Stimulated activated CD4-positive, alpha-beta T cell treated with anti-CD3 and anti-CD28 coated beads, Interleukin-4, amount 100 ng/mL, for 1 hour (primary cell): Measurements from ENCODE around the gene HELLS.
"Not testable (repeated sequence)": the region's sequence is repeated elsewhere in the genome, so short reads cannot be mapped to it uniquely, and the experiment has no call there.

ENCODE experiments used
- DNase-seq: peaks from one replicate; pipeline ENCODE4 v3.0.0-alpha.2; 2020

The HELLS gene

DNA sequence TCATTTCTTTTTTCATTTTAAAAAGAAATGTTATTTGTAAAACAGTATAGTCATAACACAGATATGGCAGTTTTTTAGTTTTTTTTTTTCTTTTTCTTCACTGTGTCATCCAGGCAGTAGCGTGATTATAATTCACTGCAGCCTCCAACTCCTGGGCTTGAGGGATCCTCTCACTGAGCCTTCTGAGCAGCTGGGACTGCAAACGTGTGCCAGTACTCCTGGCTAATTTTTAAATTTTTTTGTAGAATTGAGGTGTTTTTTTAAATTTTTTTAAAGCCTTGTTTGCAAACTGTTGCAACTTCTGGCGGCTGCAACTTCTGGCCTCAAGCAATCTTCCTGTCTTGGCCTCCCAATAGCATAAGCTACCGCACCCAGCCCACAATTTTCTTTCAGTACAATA lies 63.0 kb downstream of the HELLS start:
- DNase-seq: no peak

DNA sequence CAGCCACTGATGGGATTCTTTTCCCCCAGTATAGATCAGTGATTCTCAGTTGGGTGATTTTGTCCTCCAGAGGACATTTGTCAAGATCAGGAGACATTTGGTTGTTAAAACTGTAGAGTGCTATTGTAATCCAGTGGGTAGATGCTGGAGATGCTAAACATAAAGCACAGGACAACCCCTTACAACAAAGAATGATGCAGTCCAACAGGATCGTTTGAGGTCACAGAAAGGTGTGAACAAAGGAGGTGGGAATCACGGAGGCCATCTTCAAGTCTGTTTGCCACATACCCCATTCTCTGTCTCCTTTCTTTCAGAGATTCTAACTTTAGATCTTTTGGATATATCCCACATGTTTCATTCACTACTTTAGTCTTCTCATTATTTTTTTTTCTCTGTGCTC lies 69.0 kb downstream of the HELLS start:
- DNase-seq: no peak

DNA sequence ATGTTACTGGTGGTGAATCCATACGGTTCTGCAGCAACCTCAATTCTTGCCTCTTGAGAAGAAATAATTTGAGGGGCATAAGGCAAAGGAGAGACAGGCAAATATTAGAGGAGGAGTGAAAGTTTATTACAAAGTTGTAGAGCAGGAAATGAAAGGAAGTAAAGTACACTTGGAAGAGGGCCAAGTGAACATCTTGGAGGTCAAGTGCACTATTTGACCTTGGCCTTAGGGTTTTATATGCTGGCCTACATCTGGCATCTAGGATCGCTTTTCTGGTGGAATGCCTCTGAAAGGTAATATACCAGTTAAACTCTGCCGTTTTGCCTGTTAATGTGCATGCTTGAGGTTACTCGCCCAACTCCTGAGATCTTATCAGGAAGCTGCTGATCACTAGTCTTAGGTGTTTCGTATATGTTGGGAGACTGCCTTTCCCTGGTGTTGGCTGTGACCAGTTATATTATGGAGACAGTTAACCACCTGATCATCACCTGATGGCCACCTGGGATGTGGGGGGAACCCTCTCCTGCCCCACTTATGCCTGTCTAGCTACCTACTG lies 71.9 kb downstream of the HELLS start:
- no peak for DNase-seq

DNA sequence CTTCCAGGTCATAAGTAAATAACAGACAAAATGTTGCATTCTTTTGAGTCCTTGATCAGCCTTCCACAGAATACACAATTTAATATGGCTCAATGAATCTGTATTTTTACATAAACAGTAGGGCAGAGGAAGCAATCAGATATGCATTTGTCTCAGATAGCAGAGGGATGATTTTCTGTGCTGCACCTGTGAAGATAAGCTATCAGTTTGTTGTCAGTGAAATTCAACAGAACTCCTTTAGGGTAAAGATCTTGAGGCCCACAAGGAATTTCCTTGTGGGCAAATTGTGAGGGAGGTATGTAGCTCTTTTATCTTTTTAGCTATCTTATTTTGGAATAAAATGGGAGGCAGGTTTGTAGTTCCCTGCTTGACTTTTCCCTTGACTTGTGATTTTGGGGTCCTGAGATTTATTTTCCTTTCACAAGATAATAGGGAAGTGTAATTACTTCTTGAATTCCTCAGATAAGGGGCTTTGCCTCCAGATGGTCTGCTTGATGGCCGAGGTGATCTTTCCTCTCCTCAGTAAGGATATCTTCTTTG lies 77.1 kb downstream of the HELLS start:
- no peak for DNase-seq

DNA sequence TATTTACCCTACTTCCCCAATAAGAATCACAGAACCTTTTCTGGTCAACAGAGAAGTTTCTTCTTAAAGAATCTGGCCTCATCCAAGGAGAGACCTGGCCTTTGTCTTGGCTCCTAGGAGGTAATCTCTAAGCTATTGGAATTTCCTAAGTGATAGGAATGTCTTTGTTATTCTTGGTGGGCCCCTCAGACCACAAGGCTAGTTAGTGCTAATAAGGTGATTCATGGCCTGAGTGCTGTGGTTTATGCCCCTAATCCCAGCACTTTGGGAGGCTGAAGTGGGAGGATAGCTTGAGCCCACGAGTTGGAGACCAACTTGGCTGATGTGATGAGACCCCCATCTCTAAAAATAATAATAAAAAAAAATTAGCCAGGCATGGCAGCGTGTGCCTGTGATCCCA lies 78.0 kb downstream of the HELLS start:
- DNase-seq: no peak

DNA sequence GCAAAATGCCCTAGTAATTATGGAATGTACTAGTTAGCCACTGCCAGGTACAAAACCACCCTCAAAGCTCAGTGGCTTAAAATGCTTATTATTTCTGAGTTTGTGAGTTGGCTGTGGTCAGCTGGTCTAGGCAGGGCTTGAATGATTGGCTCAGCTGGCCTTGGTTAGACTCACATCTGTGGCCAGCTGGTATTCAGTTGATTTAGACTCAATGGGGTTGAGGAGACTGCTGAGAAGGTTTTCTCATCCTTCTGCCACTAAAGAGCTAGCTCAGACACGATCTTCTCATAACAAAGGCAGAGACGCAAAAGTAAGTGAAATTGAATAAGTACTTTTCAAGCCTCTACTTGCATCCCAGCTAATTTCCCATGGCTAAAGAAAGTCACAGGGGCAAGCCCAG lies 80.9 kb downstream of the HELLS start:
- DNase-seq: no peak

DNA sequence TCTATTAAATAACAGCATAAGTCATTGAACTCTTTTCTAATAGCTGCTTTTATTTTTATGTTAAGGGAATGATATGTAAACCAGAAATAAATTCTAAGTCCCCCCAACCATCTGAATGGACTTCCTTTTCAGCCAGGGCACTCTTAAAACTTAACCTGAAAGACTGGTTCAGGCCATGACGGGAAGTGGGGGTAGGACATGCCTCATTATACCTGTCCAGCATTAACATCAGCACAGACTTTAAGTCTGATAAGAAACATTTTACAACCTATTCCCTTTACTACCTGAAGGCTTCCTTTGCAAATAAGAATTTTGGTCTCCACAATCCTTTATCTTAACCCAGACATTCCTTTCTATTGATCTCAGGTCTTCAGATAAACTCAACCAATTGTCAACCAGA lies 81.9 kb downstream of the HELLS start:
- DNase-seq: no peak

DNA sequence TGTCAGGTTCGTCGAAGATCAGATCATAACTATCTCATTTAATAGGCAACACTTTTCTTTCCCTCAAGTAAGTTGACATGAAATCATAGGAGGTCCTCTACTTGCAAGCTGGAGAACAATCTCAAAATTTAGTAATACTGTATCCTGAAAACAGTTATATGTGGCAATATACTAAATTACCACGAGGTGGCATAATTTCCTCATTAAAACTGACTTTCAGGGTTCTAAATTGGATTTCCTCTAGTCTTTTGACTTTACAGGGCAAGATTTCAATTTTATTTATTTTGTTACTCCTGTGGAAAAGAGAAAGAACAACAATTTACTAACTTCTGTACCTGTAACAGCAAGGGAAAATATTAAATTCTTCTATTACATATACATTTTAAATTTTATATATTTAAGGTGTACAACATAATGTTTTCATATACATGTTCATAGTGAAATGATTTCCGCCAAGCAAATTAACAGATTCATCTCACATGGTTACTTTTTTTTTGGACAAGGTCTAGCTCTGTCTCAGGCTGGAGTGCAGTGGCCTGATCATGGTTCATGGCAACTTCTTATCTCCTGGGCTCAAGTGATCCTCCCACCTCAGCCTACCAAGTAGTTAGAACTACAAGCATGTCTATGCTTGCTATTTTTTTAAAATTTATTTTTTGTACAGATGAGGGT lies 84.6 kb downstream of the HELLS start:
- DNase-seq: no peak

DNA sequence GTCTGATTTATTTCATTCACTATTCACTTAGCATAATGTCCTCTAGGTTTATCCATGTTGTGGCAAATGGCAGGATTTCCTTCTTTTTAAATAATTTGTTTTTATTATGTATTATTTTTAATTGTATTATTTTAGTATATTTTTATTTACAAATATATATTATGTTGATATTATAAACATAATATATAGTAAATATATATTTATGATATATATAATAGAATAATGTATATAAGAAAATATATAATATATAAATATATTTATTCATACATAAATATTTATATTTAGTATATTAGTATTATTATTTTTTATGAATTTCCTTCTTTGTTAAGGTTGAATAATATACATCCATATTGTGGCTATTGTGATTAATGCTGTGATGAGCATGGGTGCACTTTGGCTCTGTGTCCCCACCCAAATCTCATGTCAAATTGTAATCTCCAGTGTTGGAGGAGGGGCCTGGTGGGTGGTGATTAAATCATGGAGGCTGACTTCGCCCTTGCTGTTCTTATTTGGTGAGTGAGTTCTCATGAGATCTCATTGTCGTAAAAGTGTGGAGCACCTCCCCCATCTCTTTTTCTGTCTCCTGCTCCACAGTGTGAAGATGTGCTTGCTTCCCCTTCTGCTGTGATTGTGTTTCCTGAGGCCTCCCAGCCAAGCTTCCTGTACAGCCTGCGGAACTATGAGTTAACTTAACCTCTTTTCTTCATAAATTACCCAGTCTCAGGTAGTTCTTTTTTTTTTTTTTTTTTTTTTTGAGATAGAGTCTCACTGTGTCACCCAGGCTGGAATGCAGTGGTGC lies 85.7 kb downstream of the HELLS start:
- no peak for DNase-seq

DNA sequence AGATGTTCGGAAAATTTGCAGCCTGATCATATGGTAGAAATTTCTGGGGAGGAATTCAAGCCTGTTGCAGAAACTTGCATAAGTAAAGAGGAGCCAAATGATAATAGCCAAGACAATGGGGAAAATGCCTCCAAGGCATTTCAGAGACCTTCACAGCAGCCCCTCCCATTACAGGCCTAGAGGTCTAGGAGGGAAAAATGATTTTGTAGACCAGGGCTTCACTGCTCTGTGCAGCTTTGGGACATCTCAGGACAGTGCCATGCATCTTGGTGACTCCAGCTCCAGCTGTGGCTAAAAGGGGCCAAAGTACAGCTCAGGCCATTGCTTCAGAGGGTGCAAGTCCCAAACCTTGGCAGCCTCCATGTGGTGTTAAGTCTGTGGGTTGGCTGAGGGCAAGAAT lies 87.4 kb downstream of the HELLS start:
- DNase-seq: no peak

DNA sequence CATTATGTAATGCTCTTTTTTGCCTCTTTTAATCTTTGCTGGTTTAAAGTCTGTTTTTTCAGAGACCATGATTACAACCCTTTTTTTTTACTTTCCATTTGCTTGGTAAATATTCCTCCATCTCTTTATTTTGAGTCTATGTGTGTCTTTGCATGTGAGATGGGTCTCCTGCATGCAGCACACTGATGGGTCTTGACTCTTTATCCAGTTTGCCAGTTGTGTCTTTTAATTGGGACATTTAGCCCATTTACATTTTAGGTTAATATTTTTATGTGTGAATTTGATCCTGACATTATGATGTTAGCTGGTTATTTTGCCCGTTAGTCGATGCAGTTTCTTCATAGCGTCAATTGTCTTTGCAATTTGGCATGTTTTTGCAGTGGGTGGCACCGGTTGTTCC lies 92.5 kb downstream of the HELLS start:
- DNase-seq: not testable (repeated sequence)

DNA sequence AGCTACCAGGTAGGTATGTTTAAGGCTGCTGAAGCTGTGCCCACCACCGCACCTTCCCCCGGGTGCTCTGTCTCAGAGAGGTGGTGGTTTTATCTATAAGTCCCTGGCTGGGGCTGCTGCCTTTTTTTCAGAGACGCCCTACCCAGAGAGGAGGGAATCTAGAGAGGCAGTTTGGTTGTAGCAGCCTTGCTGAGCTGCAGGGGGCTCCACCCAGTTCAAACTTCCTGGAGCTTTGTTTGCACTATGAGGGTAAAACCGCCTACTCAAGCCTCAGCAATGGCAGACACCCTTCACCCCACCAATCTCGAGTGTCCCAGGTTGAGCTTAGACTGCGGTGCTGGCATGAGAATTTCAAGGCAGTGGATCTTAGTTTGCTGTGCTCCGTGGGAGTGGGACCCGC lies 94.3 kb downstream of the HELLS start:
- no peak for DNase-seq

DNA sequence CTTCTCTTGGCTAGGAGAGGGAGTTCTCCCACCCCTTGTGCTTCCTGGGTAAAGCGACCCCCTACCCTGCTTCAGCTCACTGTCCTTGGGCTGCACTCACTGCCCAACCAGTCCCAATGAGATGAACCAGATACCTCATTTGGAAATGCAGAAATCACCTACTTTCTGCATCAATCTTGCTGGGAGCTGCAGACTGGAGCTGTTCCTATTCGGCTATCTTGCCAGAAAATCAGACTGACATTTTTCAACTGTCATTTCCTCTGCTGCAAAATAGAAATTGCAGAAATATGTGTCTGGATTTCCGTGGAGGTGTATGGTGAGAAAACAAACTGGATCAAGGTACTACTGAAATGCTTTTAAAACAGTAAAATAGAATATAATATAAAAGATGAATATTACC lies 95.0 kb downstream of the HELLS start:
- no peak for DNase-seq

DNA sequence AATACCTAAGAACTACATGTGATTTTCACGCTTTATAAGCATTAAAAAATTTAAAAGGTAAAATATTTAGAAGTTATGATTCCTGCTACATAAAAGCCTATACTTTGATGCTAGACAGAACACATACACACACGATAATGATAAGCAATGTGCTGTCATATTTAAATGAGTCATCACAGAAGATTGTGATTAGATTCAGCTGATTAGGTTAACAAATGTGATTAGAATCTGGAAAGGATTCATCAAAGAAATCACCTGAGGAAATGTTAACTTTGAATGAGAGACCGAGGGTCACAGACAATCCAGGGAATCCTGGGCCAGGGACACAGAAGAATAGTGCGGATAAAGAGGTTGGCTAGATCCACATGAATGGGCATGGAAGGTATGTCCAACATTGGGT lies 95.9 kb downstream of the HELLS start:
- DNase-seq: no peak

DNA sequence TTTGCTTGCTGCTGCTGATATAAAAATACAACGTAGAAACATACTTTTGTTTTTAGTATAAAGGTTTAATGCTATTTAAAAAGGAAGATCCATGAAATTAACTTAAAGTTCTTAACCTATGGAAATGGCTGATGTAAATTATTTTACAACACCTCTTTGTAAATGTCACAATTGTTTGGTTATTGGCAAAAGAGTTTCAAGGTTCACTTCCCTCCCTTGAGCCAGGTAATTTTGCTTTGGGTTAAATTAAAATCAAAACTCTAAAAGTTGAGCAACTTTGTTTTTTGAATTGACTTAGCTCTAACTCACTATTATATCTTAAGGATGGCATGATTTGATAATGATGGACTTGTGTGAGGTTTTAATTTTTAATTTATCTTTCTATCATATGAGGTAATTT lies 98.8 kb downstream of the HELLS start:
- DNase-seq: no peak

DNA sequence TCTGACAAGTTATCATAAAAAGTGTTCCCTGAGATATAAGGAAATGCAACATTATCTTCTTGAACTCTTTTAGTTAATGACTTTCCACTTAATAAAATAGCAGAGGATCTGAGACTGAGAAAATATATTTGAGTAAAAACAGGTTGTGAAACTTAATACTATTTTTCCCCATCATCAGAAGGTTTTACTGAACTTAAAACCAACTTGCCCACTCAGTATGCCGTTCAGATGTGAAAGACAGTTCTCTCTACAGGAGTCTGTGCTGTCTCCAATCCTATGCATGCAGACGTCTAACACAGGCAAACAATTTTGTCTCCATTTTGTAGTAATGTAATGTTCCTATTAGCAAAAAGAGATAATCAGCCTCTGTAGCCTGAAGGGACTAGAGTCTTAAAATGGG lies 99.7 kb downstream of the HELLS start:
- no peak for DNase-seq
